HG03064 (cell line): Measurements from ENCODE around the gene TAPBP.
"Not testable (repeated sequence)": the region's sequence is repeated elsewhere in the genome, so short reads cannot be mapped to it uniquely, and the experiment has no call there.

ENCODE experiments used
- ATAC-seq: cut with Tn5 transposase; IDR thresholded peaks from one replicate; pipeline ENCODE4 v1.9.1; 2021; ENCODE audit warnings: low read depth; ENCODE audit not compliant: unreplicated experiment

TAPBP gene

GRCh38 chr6:33278392-33278741 lies 35.5 kb downstream of the TAPBP start:
- no peak for ATAC-seq

GRCh38 chr6:33277663-33278391 lies 36.1 kb downstream of the TAPBP start:
- ATAC-seq = peak; percentile 6

GRCh38 chr6:33276864-33277662 lies 36.8 kb downstream of the TAPBP start, which contains the start of gene B3GALT4:
TSS of gene B3GALT4 (plus strand) at chr6:33277123. CDS start at chr6:33277420, 297 bp downstream.
- ATAC-seq = peak; percentile 48

- ATAC-seq = no peak
These were observed 37.4 kb downstream of the TAPBP start for GRCh38 chr6:33276581-33276863.

- not testable (repeated sequence) for ATAC-seq
These were observed 37.9 kb downstream of the TAPBP start for GRCh38 chr6:33275795-33276580.

GRCh38 chr6:33273924-33274902 lies 39.7 kb downstream of the TAPBP start:
- no peak for ATAC-seq

- ATAC-seq = no peak
These were observed 40.6 kb downstream of the TAPBP start for GRCh38 chr6:33273129-33273923.

GRCh38 chr6:33272275-33273128 lies 41.4 kb downstream of the TAPBP start:
- no peak for ATAC-seq

- ATAC-seq = peak; percentile 79
These were observed 42.2 kb downstream of the TAPBP start, which contains the start of the genes RPS18 and VPS52 for GRCh38 chr6:33271468-33272274. TSS of gene RPS18 (plus strand) at chr6:33272075. CDS start at chr6:33272120, 45 bp downstream. TSS of gene VPS52 (minus strand) at chr6:33271876. CDS start at chr6:33271675, 201 bp downstream.

GRCh38 chr6:33271117-33271467 lies 42.8 kb downstream of the TAPBP start:
- ATAC-seq = no peak

GRCh38 chr6:33264015-33264414 lies 49.9 kb downstream of the TAPBP start:
- ATAC-seq = no peak

GRCh38 chr6:33262490-33262889 lies 51.4 kb downstream of the TAPBP start:
- ATAC-seq = not testable (repeated sequence)

GRCh38 chr6:33259032-33259431 lies 54.8 kb downstream of the TAPBP start:
- no peak for ATAC-seq

- ATAC-seq = no peak
These were observed 59.3 kb downstream of the TAPBP start for GRCh38 chr6:33254591-33254990.

GRCh38 chr6:33252759-33253158 lies 61.1 kb downstream of the TAPBP start:
- no peak for ATAC-seq

- no peak for ATAC-seq
These were observed 62.4 kb downstream of the TAPBP start for GRCh38 chr6:33251395-33252012.

- ATAC-seq = no peak
These were observed 63.1 kb downstream of the TAPBP start for GRCh38 chr6:33250731-33251130.
